PC-9 (cell line): Measurements from ENCODE around the gene WDR48.

Experiments used
- EZH2 ChIP-seq: fragments of 200-600 bp; sonication (generic); IDR thresholded peaks from 2 replicates; pipeline ENCODE4 v1.8.0; 2017; ENCODE audit warnings: antibody characterized with exemption, low read depth
- TF ChIP-seq, protein P1 (sequence below): fragments of 200-600 bp; sonication (generic); conservative IDR thresholded peaks from 2 replicates; pipeline ENCODE4 v1.6.1; 2017; ENCODE audit warnings: mixed run types, antibody characterized with exemption, mild to moderate bottlenecking, moderate library complexity

GRCh38 chr3:39098473-39099000 lies 46.7 kb downstream of the WDR48 start:
- TF ChIP-seq, protein P1, sequence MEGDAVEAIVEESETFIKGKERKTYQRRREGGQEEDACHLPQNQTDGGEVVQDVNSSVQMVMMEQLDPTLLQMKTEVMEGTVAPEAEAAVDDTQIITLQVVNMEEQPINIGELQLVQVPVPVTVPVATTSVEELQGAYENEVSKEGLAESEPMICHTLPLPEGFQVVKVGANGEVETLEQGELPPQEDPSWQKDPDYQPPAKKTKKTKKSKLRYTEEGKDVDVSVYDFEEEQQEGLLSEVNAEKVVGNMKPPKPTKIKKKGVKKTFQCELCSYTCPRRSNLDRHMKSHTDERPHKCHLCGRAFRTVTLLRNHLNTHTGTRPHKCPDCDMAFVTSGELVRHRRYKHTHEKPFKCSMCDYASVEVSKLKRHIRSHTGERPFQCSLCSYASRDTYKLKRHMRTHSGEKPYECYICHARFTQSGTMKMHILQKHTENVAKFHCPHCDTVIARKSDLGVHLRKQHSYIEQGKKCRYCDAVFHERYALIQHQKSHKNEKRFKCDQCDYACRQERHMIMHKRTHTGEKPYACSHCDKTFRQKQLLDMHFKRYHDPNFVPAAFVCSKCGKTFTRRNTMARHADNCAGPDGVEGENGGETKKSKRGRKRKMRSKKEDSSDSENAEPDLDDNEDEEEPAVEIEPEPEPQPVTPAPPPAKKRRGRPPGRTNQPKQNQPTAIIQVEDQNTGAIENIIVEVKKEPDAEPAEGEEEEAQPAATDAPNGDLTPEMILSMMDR = no peak
- TF ChIP-seq EZH2 = no peak
